ENCODE results near the gene THBS2. TPM values are rescaled to one million over a fixed set of nuclear protein-coding genes. Genes with fewer than 3 reads are reported as not detected.

The THBS2 gene
- total RNA-seq, 1 experiment from 2014 or later = not detected

DNA sequence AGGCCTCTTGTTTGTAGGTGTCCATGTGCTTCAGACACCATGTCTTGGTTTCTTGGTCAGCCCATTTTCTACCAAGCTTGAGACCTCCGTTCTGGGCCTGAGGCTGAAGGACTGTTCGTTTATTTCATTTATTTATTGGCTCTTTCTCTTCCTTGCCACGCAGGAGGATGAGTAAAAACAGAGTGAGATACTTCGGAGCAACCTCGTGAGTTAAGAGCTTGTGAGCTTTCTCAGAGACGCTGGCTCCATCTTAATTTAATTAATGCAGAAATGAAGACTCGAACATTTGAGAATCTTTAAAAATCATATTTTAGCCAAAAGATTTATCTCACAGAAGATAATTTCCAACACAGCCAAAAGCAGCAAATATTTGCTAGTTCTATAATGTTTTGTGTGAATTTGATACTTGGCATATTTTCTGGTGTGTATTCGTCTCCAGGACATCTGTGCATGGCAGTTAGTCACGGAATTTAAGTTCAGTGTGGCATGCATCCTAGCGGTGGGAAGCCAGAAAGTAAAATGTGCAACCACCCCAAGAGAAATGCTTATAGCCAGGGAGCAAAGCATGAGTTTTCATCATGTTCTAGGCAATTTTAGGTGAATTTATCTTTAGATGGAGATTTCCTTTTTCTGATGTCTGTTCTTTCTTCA is 76.0 kb downstream of the THBS2 start:
- ChIA-PET POLR2A (ENCODE audit: unreplicated experiment) (no interaction called here), CTCF (no interaction called here)
- H3K9me3 ChIP-seq (ENCODE audit: insufficient read depth, low read depth) = no peaks in the 10 kb centered on the region
- H3K79me2 ChIP-seq (ENCODE audit: low read depth) = no peaks in the 10 kb centered on the region
- no peaks in the 10 kb centered on the region for H3K9me2 ChIP-seq (ENCODE audit: insufficient read depth)
- no peaks in the 10 kb centered on the region for H3K36me3 ChIP-seq (ENCODE audit: low read depth)
- no peak overlapping the region for H3K27ac ChIP-seq
- peaks cover 57% of the 10 kb centered on the region for H3K27me3 ChIP-seq (ENCODE audit: insufficient read depth, low read depth)
- H2AFZ ChIP-seq = no peak overlapping the region
- intact Hi-C loops (cut with micrococcal nuclease; ENCODE audit: unreplicated experiment) = no loop called here
- H3K4me3 ChIP-seq = no peak overlapping the region
- H4K20me1 ChIP-seq (ENCODE audit: insufficient read depth) = no peaks in the 10 kb centered on the region
- TF ChIP-seq, protein P1, sequence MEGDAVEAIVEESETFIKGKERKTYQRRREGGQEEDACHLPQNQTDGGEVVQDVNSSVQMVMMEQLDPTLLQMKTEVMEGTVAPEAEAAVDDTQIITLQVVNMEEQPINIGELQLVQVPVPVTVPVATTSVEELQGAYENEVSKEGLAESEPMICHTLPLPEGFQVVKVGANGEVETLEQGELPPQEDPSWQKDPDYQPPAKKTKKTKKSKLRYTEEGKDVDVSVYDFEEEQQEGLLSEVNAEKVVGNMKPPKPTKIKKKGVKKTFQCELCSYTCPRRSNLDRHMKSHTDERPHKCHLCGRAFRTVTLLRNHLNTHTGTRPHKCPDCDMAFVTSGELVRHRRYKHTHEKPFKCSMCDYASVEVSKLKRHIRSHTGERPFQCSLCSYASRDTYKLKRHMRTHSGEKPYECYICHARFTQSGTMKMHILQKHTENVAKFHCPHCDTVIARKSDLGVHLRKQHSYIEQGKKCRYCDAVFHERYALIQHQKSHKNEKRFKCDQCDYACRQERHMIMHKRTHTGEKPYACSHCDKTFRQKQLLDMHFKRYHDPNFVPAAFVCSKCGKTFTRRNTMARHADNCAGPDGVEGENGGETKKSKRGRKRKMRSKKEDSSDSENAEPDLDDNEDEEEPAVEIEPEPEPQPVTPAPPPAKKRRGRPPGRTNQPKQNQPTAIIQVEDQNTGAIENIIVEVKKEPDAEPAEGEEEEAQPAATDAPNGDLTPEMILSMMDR (conservative IDR thresholded peaks at IDR 0.05) = no peak
- no peak for TF ChIP-seq EZH2 (IDR thresholded peaks at IDR 0.05; ENCODE audit: low read depth)
- BruUV-seq (replicated peaks) = no TSS peak
- H3K4me2 ChIP-seq = no peak overlapping the region
- no peaks in the 10 kb centered on the region for H3K4me1 ChIP-seq (replicated peaks; ENCODE audit: insufficient read depth)
- H3F3A ChIP-seq (ENCODE audit: insufficient read depth, low read depth) = no peaks in the 10 kb centered on the region
- DNase-seq = no peak

DNA sequence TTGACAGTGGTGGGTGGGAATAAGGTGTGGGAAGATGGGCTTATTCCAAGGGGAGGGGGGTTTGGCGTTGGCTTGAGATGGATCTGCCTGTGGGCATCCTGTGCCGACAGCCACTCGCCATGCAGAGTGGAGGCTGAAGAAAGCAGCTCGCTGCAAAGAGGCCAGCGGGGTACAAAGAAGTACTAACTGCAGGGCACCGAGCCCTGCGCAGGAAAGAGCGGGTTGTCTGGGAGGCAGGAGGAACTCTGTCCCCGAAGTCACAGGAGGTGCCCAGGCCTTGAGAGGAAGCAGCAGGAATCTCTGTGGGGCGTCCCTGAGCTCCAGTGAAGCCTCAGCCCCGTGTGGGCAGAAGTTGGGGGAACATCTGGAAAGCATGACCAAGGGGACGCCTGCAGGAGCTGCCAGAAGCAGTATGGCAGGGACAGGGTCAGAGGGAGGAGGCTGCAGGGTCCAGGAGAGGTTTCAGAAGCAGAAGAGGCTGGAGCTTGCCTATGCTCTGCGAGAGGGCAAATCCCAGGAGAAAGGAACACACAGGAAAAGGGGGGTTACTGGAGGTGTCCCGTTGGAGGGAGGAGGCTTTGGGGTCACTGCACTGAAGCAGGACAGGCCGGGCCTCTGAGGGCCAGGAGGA is 77.2 kb downstream of the THBS2 start:
- H3K27ac ChIP-seq = no peak overlapping the region
- peaks cover 69% of the 10 kb centered on the region for H3K27me3 ChIP-seq (ENCODE audit: insufficient read depth, low read depth)
- no peaks in the 10 kb centered on the region for H3K4me1 ChIP-seq (replicated peaks; ENCODE audit: insufficient read depth)
- intact Hi-C loops (cut with micrococcal nuclease; ENCODE audit: unreplicated experiment) = no loop called here
- no peak overlapping the region for H2AFZ ChIP-seq
- no peaks in the 10 kb centered on the region for H3K36me3 ChIP-seq (ENCODE audit: low read depth)
- H3K9me2 ChIP-seq (ENCODE audit: insufficient read depth) = no peaks in the 10 kb centered on the region
- ChIA-PET CTCF (no interaction called here), POLR2A (ENCODE audit: unreplicated experiment) (no interaction called here)
- H3K79me2 ChIP-seq (ENCODE audit: low read depth) = no peaks in the 10 kb centered on the region
- no peaks in the 10 kb centered on the region for H3K9me3 ChIP-seq (ENCODE audit: insufficient read depth, low read depth)
- no peak overlapping the region for H3K4me2 ChIP-seq
- no peak overlapping the region for H3K4me3 ChIP-seq
- no TSS peak for BruUV-seq (replicated peaks)
- no peaks in the 10 kb centered on the region for H4K20me1 ChIP-seq (ENCODE audit: insufficient read depth)
- no peaks in the 10 kb centered on the region for H3F3A ChIP-seq (ENCODE audit: insufficient read depth, low read depth)
- TF ChIP-seq, protein P1 (conservative IDR thresholded peaks at IDR 0.05) = no peak
- no peak for TF ChIP-seq EZH2 (IDR thresholded peaks at IDR 0.05; ENCODE audit: low read depth)
- no peak for DNase-seq

DNA sequence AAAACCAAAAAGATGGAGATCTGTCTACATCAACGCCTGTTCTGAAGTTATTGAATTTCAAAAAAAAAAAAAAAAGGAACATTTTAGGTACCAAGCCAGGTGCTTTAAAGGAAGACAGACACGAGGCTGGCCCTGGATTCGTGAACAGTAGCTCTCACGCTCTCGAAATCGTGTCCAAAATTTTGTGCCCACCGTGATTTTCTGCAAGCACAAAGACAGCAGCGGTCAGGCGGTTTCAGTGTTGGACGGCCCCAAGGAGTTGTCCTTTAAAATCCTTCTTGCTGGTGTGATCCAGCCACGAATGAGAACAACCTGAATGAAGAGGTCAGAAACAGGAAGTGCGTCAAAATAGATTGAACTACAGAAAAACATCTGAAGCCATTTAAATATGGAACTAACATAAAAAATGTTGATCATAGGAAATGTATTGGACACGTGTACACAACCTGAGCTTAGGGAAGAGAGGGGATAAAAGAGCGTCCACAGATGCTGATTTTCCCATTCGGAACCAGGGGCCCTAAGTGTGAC is 78.2 kb downstream of the THBS2 start:
- no peaks in the 10 kb centered on the region for H3F3A ChIP-seq (ENCODE audit: insufficient read depth, low read depth)
- H3K4me1 ChIP-seq (replicated peaks; ENCODE audit: insufficient read depth) = no peaks in the 10 kb centered on the region
- no TSS peak for BruUV-seq (replicated peaks)
- H3K27ac ChIP-seq = no peak overlapping the region
- TF ChIP-seq, protein P1 (conservative IDR thresholded peaks at IDR 0.05) = no peak
- no peak for TF ChIP-seq EZH2 (IDR thresholded peaks at IDR 0.05; ENCODE audit: low read depth)
- intact Hi-C loops (cut with micrococcal nuclease; ENCODE audit: unreplicated experiment) = no loop called here
- no peaks in the 10 kb centered on the region for H4K20me1 ChIP-seq (ENCODE audit: insufficient read depth)
- H3K9me2 ChIP-seq (ENCODE audit: insufficient read depth) = no peaks in the 10 kb centered on the region
- no peak overlapping the region for H3K4me2 ChIP-seq
- H3K79me2 ChIP-seq (ENCODE audit: low read depth) = no peaks in the 10 kb centered on the region
- no peak overlapping the region for H2AFZ ChIP-seq
- ChIA-PET CTCF (no interaction called here), POLR2A (ENCODE audit: unreplicated experiment) (no interaction called here)
- H3K27me3 ChIP-seq (ENCODE audit: insufficient read depth, low read depth) = peaks cover 78% of the 10 kb centered on the region
- H3K36me3 ChIP-seq (ENCODE audit: low read depth) = no peaks in the 10 kb centered on the region
- H3K9me3 ChIP-seq (ENCODE audit: insufficient read depth, low read depth) = no peaks in the 10 kb centered on the region
- DNase-seq = no peak
- no peak overlapping the region for H3K4me3 ChIP-seq
